GM19455 (cell line): ENCODE data around the gene OVOL1.

Experiments
- ATAC-seq: cut with Tn5 transposase; IDR thresholded peaks from one replicate; pipeline ENCODE4 v1.9.1; 2021; ENCODE audit not compliant: unreplicated experiment

Gene OVOL1

DNA sequence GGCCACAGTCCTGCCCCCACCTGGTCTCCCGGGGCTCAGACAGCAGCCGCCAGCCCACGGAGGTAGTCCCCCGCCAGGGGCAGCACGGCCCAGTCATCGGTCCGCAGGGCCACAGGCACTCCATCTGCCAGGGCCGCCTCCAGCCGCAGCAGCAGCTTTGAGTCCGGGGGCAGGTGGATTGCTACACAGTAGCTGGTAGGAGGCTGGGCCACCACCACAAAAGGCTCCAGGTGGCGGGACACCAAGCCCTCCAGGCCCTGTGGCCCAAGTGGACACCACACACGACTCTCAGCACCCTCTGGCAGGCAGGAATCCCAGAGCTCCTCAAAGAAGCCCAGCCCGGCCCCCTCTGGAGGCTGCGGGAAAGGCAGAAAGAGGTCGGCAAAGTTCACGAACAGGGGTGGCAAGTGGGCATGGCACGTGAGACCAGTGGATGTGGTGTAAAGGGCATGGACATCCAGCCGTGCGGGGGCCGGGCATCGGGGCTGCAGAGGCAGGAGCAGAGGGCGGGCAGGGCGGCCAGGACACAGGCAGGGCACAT, 9.0 kb upstream of the OVOL1 start:
- ATAC-seq: no peak

DNA sequence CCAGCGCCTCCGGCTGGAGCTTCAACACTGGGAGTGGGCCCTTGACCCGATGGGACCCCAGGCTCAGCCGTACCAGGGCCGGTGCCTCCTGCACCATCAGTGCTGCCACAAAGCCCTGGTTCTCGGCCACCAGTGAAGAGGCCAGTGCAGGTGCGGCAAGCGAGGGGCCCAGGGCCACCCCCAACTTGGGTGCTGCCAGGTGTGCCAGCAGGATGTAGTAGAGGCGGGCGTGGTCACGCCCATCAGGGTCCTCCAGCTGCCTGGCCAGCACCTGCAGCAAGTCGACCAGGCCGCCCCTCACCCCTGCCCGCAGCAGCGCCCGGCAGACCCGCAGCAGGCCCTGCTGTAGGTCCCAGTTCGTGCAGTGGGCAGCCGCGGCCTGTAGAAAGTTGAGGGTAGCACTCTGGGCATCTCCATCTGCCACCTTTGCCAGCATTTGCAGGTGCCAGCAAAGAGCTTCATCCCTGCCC, 8.4 kb upstream of the OVOL1 start:
- no peak for ATAC-seq

GRCh38 chr11:65778901-65779668, 7.8 kb upstream of the OVOL1 start:
- ATAC-seq: no peak

- no peak for ATAC-seq
Measured at GRCh38 chr11:65779669-65779918, 7.3 kb upstream of the OVOL1 start.

- peak; percentile 45 for ATAC-seq
Measured at GRCh38 chr11:65779919-65780769, 6.7 kb upstream of the OVOL1 start.

DNA sequence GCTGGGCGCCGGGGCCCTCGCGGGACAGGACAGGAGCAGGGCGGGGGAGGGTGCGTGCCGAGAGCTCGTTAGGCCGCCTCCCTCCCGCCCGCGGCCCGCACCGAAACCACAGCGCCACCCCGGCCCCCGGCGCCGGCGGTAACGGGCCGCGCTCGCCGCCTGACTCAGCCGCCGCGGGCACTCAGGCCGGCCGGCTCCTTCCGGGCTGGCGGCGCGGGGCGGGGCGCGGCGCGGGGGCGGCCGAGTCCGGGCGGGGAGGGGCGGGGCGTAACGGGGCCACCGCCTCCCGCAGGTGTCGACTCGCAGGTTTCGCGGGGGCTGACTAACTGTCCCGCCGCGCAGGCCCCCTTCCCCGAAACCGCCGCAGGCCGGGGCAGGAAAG, 6.1 kb upstream of the OVOL1 start, which contains the start of gene AP5B1:
TSS of gene AP5B1 (minus strand) at position 207 of the 382 bp plus-strand sequence. CDS start 385 bp downstream, outside the sequence.
- ATAC-seq: peak; percentile 57

GRCh38 chr11:65781152-65781961, 5.5 kb upstream of the OVOL1 start:
- ATAC-seq: peak; percentile 49

DNA sequence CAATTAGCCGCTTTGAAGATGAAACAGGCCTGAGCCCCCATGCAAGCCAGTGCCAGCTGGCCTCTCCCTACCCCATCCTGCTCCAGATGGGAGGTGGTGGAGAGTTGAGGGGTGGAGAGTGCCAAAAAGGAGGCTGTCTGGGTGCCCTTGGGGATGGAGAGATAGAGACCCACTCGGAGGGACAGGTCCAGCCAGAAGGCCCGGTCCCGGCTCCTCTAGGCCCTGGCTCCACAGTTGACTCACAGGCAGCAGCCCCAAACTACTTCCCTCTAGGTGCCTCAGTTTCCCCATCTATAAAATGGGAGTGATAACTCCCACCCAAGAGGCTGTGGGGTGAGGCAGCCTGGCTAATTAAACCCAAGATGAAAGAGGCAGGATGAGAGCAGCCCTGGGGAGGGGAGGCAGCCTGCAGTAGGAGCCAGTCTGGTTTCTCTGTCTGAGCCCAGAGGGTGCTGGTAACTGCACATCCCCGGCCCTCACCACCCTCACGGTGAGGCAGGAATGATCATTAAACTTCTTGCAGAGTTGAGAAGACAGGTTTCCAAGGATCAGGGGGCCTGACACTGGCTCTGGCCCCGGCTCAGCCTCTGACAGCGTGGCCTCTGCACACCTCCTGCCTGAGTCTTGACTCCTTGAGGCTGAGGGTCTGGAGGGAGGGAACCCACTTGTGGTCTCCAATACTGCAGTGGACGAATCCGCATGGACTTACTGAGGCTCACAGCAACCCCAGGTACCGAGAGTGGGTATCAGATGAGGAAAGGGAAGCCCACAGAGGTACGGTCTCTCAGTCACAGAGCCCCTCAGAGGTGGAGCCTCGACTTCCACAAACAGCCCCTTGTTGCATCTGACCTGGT, 4.7 kb upstream of the OVOL1 start:
- no peak for ATAC-seq

DNA sequence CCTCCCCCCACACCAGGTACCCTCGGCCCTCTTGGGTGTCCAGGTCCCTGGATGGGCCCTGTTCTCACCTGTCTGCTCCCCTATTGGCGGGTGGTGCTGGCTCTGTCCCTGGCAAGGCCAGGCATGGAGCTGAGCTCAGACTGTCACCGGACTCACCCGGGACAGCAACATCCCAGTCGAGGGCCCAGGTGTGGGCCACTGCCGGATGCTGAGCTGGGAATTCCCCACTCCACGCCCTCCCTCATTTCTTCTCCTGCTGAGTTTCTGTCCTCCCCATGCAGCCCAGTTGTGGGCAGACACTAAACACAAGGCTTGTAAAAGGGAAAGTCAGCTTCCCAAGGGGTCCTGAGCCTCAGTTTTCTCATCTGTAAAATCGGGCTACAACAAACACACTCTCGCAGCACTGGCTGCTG, 4.0 kb upstream of the OVOL1 start:
- ATAC-seq: no peak

DNA sequence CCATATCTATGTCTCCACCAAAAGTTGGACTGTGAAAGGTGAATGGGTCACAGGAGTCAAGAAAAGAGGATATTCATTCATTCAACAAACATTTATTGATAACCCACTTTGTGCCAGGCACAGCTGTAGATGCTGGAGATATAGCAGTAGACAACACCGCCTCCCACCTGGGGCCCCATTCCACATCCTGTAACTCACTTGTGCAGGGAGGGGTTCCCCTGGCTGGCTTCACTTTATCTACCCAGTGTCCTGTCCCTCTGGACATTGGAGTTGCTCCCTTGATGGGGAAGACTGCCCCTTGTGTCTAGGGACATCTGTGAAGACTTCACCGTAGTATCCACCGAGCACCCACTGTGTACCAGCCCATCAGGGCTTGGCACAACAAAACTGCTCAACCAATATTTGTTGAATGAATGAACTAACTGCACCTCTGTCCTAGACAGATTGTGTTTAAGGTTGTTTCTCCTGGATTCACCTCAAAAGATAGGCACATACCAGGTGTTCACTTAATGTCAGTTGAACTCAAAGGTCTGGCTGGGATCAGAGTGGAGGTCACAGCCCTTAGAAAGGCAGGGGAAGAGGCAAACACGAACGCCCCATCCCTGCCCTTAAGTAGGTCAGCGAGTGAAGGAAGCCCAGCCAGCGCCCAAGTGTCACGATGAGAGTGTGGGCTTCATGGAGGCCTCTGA, 1.4 kb upstream of the OVOL1 start:
- no peak for ATAC-seq

DNA sequence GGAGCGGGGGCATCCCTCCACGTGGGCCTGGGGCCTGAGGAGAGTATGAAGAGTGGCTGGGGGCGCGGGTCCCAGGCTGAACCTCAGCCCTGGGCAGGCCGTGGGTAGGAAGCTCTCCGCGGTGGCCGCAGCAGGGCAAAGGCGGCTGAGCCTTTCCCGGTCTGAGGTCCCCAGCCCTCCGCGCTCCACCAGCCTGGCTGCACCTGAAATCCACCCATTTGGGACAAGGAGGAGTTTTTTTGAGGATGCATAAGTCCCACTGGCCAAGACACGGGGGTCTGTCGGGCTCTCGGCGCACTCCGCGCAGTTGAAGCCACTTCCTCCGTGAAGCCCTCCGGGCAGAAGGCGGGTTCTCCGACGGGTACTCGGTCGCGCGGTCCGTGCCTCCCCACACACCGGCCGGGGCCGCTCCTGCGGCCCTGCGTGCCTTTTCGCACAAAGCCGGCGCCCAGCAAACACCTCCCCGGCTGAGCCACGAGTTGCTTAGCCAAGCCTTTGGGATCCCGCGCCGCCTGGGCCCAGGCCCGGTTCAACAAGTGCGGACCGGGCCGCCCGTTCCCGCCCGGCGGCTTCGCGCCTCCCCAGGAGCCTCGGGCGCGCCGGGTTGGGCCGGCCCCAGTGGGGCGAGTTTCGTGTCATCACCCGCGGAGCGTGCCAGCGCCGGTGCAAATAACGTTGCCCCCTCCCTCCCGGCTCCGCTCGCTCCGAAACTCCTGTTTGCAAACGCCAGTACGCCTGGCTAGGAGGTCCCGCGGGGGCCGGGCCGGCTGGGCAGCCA, 666 bp upstream of the OVOL1 start:
- ATAC-seq: no peak

DNA sequence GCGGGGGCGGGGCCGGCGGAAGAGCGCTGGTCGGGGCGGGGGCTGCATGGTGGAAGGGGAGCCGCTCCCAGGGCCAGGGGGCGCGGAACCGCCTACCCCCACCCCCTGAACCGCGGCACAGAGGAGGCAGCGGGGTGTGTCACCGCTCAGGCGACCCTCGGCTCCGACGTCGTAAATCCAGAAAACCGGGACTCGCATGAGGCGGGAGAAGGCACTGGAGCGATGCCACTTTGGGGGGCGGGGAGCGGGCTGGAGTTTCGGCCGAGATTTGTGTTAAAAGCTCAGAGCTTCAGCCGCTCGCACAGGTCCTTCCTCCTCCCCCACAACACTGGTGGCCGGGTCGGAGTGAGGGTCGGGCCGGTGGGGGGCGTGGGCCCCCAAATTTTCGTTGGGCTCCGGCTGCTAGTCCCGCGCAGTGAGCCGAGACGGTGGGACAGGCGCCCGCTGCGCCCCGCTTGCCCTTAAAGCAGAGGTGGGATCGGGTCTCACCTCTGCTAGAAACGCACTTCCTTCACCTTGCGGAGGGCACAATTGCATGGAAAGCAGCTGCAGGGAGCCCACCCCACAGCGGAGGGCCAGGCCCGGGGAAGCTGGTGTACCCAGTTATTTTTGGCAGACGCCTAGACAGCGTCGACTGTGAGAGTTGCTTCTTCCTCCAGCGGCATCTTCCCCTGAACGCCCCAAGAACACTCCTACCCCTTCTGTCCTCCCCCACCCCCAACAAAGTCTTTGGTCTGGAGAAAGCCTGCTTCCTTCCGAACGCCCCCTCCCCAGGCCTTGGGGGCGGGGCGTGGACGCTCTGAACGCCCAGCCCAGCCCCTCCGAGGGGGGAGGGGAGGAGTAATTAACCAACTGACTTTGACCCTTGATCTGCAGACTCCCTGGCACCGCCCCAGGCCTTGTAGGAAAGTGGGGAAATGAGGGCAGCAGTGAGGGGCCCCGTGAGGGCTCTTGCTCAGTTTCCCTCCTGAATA, 1.1 kb downstream of the OVOL1 start:
- no peak for ATAC-seq

DNA sequence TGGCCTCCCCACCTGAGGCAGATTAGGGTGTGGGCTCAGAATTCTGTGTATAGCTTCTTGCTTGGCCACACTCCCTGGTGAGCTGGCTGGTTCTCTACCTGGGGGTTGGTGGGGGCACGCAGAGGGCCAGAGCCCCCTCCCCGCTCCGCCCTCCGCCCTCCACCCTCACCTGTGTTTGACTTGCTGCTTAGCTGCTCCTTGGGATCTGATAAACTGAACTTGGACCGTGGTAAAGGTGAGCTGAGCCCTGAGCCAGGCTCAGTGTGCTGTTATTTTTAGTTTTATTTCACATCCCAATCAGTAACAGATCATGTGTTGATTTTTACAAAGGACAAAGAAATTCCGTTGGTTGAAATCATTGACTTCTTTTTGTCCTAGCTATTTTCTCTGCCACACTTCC, 2.0 kb downstream of the OVOL1 start:
- no peak for ATAC-seq

DNA sequence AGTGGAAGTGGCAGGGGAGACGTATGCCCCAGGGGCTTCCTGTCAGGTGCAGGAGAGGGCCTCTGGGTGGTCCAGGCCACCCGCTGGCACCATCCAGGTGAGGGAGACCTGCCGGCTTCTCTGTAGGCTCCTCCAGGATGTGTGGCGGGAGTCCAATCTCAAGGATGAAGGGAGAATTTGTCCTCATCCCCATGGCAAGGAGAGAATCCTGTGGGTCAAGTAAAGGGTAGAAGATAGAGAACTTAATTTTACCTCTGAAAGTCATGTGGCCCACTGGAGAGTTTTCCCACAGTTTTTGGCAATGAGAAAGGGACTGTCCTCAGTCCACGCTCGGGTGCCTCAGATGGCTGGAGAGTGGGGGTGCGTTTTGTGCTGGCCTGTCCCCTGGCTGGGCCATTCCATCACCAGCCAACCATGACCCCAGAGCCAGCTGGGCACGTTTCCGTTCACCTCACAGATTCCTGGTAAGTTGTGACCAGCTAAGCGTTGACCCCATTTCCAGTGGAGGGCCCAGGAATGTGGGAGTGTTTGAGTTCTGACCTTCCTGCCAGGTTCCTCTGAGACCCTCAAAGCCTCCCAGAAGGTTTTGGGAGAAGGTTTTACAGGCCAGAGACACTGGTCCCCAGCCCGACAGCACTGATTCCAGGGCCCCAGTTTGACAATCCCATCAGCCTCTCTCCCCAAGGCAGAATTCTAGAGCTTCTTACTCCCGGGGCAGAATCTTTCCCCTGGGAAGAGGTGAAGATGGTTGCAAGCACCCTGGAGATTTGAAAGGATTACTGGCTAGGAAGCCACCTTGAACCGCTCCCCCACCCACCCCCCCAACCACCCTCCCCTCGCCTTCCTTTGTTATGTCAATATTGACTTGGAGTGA, 2.6 kb downstream of the OVOL1 start:
- no peak for ATAC-seq

- no peak for ATAC-seq
Measured at GRCh38 chr11:65790104-65790901, 3.4 kb downstream of the OVOL1 start.
